Neural cell (in vitro differentiated cells): ENCODE data around the gene NTHL1.

Experiments
- CTCF ChIP-seq: fragments of 450-650 bp; IDR thresholded peaks from 2 replicates; pipeline ENCODE4 v1.5.1; 2014; ENCODE audit warnings: antibody characterized with exemption, mild to moderate bottlenecking, moderate library complexity; ENCODE audit not compliant: poor library complexity, severe bottlenecking
- EP300 ChIP-seq: fragments of 450-650 bp; conservative IDR thresholded peaks from 2 replicates; pipeline ENCODE4 v1.6.1; 2014; ENCODE audit warnings: antibody characterized with exemption, mild to moderate bottlenecking, moderate library complexity; ENCODE audit not compliant: poor library complexity, severe bottlenecking
- EZH2 ChIP-seq: fragments of 200-600, 300-800 bp; shearing (Covaris generic), sonication (generic); IDR thresholded peaks from 2 replicates; pipeline ENCODE4 v1.6.1; 2014; ENCODE audit warnings: antibody characterized with exemption, low read length, borderline replicate concordance, mild to moderate bottlenecking; ENCODE audit not compliant: insufficient read depth, poor library complexity, severe bottlenecking
- MXI1 ChIP-seq: fragments of 450-650 bp; conservative IDR thresholded peaks from 2 replicates; pipeline ENCODE4 v1.6.1; 2014; ENCODE audit warnings: antibody characterized with exemption, mild to moderate bottlenecking; ENCODE audit not compliant: poor library complexity, severe bottlenecking
- POLR2AphosphoS5 ChIP-seq: IDR thresholded peaks from 2 replicates; pipeline ENCODE4 v1.6.1; 2012
- RAD21 ChIP-seq: fragments of 450-650 bp; conservative IDR thresholded peaks from 2 replicates; pipeline ENCODE4 v1.6.1; 2014; ENCODE audit warnings: antibody characterized with exemption, mild to moderate bottlenecking, moderate library complexity
- REST ChIP-seq: IDR thresholded peaks from 2 replicates; pipeline ENCODE4 v1.6.1; 2012; ENCODE audit warnings: borderline replicate concordance
- TAF1 ChIP-seq: IDR thresholded peaks from 2 replicates; pipeline ENCODE4 v1.6.1; 2012; ENCODE audit warnings: low read depth

- TF ChIP-seq EZH2 (no peak), REST (no peak), CTCF (no peak), TAF1 (no peak), EP300 (no peak), RAD21 (no peak), POLR2AphosphoS5 (no peak), MXI1 (no peak)
Observed at GRCh38 chr16:1992704-1993317, 54.8 kb downstream of the NTHL1 start.
